TTC549 (cell line): ENCODE measurements around the gene RPL13A.
"Not testable (repeated sequence)": the region's sequence is repeated elsewhere in the genome, so short reads cannot be mapped to it uniquely, and the experiment has no call there.

ENCODE experiments used
- FAIRE-seq: peaks from 2 replicates; lab custom pipeline; 2012; peaks lifted over from hg19 to GRCh38; lab: Jason Lieb, UNC

Gene RPL13A

GRCh38 chr19:49456326-49456725, 31.1 kb upstream of the RPL13A start:
- FAIRE-seq: no peak

- no peak for FAIRE-seq
Measured at GRCh38 chr19:49458567-49458903, 28.9 kb upstream of the RPL13A start.

- no peak for FAIRE-seq
Measured at GRCh38 chr19:49459388-49459787, 28.0 kb upstream of the RPL13A start.

GRCh38 chr19:49461130-49461529, 26.3 kb upstream of the RPL13A start:
- not testable (repeated sequence) for FAIRE-seq

GRCh38 chr19:49461656-49462055, 25.8 kb upstream of the RPL13A start:
- FAIRE-seq: no peak

GRCh38 chr19:49462492-49462891, 24.9 kb upstream of the RPL13A start:
- no peak for FAIRE-seq

- no peak for FAIRE-seq
Measured at GRCh38 chr19:49463960-49464740, 23.3 kb upstream of the RPL13A start.

GRCh38 chr19:49465371-49465770, 22.0 kb upstream of the RPL13A start:
- no peak for FAIRE-seq

- FAIRE-seq: no peak
Measured at GRCh38 chr19:49468199-49468598, 19.2 kb upstream of the RPL13A start.

- FAIRE-seq: no peak
Measured at GRCh38 chr19:49468746-49469447, 18.5 kb upstream of the RPL13A start.

- no peak for FAIRE-seq
Measured at GRCh38 chr19:49469828-49470614, 17.4 kb upstream of the RPL13A start.

- no peak for FAIRE-seq
Measured at GRCh38 chr19:49470615-49470978, 16.8 kb upstream of the RPL13A start.

- FAIRE-seq: no peak
Measured at GRCh38 chr19:49472936-49473335, 14.5 kb upstream of the RPL13A start.

- FAIRE-seq: not testable (repeated sequence)
Measured at GRCh38 chr19:49473501-49473867, 13.9 kb upstream of the RPL13A start.

GRCh38 chr19:49473868-49474541, 13.4 kb upstream of the RPL13A start, which contains the start of gene FLT3LG:
Gene FLT3LG, plus strand, starts transcription at chr19:49474215. Its CDS starts 425 bp downstream, at chr19:49474640.
- FAIRE-seq: no peak

- FAIRE-seq: no peak
Measured at GRCh38 chr19:49474542-49474924, 12.9 kb upstream of the RPL13A start.

GRCh38 chr19:49475191-49475917, 12.1 kb upstream of the RPL13A start:
- no peak for FAIRE-seq

GRCh38 chr19:49475995-49476880, 11.2 kb upstream of the RPL13A start:
- no peak for FAIRE-seq

GRCh38 chr19:49479975-49480628, 7.3 kb upstream of the RPL13A start:
- no peak for FAIRE-seq

- no peak for FAIRE-seq
Measured at GRCh38 chr19:49481020-49481683, 6.3 kb upstream of the RPL13A start.
